Esophagus muscularis mucosa (tissue), 4 donors: Measurements from ENCODE around the gene SGSH.

Experiments used
- CTCF ChIP-seq, 3 experiments: fragments of 200-600 bp in 2 of 3; fragments of 450-650 bp in 1 of 3; sonication (generic) in 2 of 3; IDR thresholded peaks; one replicate each; pipeline ENCODE4 v1.5.1; 2017 to 2019; ENCODE audit warnings: antibody characterized with exemption in 3 of 3, mild to moderate bottlenecking in 2 of 3, moderate library complexity in 1 of 3
- EP300 ChIP-seq: sonication (generic); formaldehyde crosslinking; IDR thresholded peaks from one replicate; pipeline ENCODE4 v1.6.1; 2017; ENCODE audit warnings: antibody characterized with exemption
- POLR2A ChIP-seq: fragments of 450-650 bp; IDR thresholded peaks from one replicate; pipeline ENCODE4 v1.6.1; 2017; ENCODE audit warnings: antibody characterized with exemption, moderate library complexity, mild to moderate bottlenecking, low read depth
- POLR2AphosphoS5 ChIP-seq, 2 donors: sonication (generic); formaldehyde crosslinking; IDR thresholded peaks; one replicate each; pipeline ENCODE4 v1.6.1; 2017; ENCODE audit warnings: antibody characterized with exemption in 2 of 2

- TF ChIP-seq POLR2A (no peak), CTCF (IDR thresholded peaks at IDR 0.05) (no peak), EP300 (no peak), POLR2AphosphoS5 (IDR thresholded peaks at IDR 0.05) (no peak)
These were observed 24.9 kb upstream of the SGSH start for GRCh38 chr17:80244871-80245509.
